HK-2 (cell line): Measurements from ENCODE around the gene OR10G3.
"Not testable (repeated sequence)": the region's sequence is repeated elsewhere in the genome, so short reads cannot be mapped to it uniquely, and the experiment has no call there.

Experiments used
- DNase-seq: peaks from one replicate; pipeline ENCODE4 v3.0.0-alpha.2; 2018; ENCODE audit not compliant: unreplicated experiment

The OR10G3 gene, protein sequence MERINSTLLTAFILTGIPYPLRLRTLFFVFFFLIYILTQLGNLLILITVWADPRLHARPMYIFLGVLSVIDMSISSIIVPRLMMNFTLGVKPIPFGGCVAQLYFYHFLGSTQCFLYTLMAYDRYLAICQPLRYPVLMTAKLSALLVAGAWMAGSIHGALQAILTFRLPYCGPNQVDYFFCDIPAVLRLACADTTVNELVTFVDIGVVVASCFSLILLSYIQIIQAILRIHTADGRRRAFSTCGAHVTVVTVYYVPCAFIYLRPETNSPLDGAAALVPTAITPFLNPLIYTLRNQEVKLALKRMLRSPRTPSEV

DNA sequence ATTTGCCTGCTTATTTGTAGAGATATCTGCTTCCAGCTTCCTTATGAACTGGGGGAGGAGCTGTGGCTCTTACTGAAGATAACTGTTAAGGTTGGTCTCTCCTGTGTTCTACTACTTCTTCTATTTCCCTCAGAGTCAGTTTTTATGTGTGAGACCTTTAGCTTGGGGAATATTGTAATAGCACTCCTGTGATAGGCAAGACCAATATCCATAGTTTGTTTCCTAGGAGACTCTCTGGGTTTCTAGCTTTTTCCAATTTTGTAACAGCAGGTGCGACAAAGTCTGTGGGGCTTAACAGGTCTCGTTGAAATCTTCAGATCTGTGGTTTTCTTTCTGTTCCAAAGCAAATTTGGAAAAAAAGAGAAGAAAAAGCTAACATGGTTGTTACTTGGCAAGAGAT is at the start of gene OR10G3:
TSS of gene OR10G3 (minus strand) at position 101 of the 400 bp plus-strand sequence. CDS start 9,332 bp downstream, outside the sequence.
- DNase-seq, result no peak

DNA sequence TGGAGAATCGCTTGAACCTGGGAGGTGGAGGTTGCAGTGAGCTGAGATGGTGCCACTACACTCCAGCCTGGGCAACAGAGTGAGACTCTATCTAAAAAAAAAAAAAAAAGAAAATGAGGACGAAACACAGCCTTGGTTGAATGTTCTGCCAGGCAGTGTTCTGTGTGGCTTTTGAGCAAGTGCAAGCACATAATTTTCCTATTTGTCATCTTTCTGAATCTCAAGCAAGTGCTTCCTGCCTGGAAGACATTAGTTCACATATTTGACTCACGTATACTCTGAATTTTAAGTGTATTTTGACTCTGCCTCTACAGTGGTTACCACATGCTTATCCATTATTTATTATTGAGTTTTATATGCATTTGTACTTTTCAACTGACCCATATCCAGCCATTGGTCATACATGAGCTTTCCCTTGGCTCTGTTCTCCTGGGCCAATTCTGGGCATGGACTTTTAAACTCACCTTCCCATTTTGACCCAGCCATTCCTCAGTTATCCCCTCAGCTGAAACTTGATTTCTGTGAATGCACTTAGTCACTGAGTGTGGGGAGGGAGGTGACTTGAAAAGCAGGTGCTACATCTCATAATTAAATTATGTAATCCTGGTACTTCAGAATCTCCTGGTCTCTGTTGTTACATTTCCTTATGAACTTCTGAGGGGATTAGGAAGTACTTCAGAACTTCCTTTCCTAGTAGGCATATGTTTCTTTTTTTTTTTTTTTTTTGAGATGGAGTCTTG is 46.8 kb upstream of the OR10G3 start:
- DNase-seq, result no peak

DNA sequence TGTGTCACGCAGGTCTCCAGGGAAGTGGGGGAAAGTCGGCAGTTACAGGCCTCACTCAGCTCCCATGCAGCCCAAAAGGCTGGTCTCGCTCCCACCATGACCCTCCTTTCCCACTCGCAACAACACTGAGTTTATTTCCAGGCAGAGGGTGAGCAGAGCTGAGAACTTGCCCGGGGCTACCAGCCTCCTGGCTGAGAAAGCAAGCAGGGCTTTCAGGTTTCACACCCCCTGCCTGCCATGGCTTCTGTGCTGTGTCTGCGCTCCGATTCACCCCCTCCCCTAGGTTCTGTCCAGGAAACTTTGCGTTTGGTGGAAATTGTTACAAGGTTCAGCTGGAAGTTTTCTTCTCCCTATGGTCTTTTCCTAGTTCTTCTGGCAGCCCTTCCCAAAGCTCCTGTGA is 37.7 kb upstream of the OR10G3 start:
- DNase-seq, result no peak

DNA sequence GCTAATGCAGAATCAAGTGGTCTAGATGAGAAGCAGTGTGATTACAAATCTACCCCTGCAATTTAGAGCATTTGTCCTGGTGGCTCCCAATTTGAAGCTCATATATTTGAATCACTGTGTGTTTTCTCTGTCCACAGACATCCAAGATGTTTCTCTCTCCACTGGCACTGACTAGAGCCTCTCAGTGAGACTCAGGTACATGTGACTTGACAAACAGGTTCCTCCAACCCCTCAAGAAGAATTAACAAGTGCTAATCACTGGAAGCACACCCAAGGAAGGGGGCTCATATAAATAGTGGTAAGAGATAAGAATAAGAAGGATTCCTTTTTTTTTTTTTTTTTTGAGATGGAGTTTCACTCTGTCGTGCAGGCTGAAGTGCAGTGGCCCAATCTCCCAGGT is 34.4 kb upstream of the OR10G3 start:
- DNase-seq, result no peak

DNA sequence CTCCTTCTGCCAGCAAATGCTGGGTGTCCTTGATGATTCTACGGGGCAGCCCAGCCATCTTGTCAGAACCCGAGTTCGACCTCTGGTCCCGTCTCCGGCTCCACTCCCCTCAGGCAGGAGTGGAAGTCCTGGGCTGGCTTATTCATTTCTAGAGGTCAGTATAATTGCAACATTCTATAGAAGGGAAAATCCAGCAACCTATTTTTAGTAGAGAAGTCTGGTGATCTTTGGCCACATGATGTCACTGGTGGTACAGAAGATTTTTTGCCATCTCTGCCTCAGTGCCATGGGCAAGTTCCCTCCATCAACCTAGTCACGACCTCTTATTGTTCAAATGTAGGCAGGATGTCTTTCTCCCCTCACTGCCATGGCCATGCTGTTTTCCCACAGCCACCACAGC is 32.4 kb upstream of the OR10G3 start:
- DNase-seq, result no peak

DNA sequence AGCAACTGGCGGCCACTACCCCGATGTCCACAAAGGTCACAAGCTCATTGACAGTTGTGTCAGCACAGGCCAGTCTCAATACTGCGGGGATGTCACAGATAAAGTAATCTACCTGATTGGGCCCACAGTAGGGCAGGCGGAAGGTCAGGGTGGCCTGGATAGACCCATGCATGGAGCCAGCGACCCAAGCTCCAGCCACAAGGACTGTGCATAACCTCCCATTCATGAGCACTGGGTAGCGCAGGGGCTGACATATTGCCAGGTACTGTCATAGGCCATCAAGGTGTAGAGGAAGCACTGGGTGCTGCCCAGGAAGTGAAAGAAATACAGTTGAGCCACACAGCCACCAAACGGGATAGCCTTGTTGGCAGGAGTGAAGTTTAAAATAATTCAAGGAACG is 22.3 kb upstream of the OR10G3 start:
- not testable (repeated sequence) for DNase-seq

DNA sequence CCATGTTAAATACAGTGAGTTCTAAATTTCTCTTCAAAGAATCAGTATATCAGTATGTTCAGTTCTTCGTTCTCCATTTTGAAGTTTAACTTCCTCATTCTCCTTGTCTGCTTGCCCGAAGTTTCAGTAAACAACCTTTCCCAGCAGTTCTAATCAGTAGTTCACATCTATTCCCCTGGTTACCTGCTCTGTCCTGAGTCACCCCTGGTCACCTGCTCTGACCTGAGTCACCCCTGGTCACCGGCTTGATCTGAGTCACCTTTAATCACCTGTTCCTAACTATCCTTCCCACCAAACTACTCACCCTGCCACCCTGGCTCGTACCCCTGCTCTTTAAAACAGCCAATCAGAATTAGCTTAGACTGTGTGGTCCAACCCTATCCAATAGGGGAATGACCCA is 9.4 kb upstream of the OR10G3 start:
- DNase-seq, result no peak

DNA sequence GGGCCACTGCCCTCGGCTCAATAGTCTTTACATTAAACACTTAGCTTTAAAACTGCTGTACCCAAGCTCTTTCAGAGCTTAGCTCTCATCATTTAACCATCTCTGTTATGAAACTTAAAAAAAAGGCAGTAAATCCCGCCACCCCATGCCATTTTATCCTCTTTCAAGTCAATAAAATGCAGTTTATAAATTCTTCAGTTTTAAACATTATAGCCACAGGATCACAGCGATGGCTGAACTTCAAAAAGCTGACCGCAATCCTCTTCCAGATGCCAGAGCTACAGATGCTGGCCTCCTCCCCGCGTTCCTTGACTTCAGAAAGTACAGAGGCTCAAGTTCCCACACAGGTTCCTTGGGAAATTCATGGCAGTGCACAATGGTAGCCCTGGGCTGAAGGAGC is 4.2 kb downstream of the OR10G3 start:
- no peak for DNase-seq

DNA sequence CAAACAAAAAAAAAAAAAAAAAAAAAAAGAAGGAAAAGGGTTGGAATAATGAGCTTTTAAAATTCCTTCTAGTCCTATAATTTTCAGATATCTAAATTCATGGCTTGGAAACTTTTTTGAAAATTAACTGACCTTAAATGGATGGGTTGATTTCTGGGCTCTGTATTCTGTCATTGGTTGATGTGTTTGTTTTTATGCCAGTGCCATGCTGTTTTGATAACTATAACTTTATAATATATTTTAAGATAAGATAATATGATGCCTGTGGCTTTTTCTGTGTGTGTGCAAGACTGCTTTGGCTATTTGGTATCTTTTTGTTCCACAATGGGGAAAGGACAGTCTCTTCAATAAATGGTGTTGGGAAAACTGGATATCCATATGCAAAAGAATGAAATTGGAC is 7.3 kb downstream of the OR10G3 start:
- no peak for DNase-seq

DNA sequence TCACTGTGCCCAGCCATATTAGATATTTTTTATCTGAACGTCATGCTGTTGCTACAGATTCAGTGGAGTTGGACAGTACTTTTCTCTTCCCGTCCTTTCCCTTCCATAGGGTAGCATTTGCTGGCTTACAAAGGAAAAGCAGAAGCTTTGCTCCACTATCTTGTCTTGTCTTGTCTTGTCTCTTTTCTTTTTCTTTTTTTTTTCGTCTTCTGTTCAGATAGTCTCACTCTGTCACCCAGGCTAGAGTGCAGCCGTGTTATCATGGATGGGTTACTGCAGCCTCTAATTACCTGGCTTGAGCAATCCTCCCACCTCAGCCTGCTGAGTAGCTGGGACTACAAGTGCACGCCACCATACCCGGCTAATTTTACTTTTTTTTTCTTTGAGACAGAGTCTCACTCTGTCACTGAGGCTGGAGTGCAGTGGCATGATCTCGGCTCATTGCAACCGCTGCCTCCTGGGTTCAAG is 21.1 kb downstream of the OR10G3 start:
- no peak for DNase-seq

DNA sequence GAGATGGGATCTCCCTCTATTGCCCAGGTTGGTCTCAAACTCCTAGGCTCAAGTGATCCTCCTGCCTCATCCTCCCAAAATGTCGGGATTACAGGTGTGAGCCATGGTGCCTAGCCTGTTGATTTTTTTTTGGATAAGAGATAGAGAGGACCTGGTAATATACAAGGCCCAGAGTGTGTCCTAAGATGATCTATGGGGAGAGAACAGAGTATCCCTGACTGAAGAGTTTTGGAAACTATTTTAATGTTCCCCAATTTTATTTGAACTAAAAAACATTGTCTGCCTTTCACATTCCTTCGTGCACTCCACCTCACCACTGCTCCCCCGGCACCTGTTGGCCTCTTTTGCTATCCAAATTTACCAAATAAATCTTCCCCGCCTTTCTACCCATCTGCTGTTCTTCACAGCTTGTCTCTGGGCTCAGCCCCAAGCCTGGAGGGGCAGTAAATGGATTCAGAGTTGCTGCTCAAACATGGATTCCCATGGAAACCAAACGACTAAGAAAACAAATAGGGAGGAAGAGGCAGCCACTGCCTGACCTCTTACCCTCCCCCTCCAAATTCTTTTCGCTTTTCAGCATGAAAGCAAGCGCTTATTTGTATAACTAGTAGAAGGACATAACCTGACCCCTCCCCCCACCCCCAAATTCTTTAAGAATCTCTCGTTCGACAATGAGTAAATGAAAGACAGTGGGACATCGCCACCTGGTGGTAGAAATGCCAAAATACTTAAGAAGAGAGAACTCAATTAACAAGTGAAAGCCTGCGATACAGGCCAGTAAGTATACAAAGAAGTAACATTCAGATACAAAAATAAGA is 22.6 kb downstream of the OR10G3 start:
- peak; percentile 63 for DNase-seq

DNA sequence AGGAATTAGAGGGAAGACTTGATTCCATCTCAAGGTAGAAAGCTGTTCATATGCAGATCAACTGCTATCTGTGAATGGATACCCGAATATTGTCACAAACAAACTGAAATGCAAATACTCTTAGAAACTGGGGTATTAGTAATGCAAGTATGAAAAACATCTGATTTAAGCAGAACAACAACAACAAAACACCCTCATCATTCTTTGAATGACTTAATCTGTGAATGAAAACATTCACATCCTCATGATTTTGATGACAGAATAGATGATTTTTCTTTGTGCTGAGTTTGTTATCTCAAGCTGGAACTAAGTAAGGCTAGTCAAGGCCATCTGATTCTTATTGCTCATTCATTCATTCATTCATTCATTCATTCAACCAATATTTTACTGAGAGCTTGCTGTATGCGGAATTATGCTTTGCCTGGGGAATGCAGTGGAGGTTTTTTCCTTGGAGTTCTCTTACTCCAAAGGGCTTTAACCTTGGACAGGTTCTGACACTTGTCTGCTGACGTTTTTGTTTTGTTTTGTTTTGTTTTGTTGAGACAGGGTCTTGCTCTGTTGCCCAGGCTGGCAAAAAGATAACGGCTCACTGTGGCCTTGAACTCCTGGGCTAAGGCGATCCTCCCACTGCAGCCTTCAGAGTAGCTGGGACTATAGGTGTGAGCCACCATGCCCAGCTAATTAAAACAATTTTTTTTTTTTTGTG is 23.3 kb downstream of the OR10G3 start:
- DNase-seq, result no peak

DNA sequence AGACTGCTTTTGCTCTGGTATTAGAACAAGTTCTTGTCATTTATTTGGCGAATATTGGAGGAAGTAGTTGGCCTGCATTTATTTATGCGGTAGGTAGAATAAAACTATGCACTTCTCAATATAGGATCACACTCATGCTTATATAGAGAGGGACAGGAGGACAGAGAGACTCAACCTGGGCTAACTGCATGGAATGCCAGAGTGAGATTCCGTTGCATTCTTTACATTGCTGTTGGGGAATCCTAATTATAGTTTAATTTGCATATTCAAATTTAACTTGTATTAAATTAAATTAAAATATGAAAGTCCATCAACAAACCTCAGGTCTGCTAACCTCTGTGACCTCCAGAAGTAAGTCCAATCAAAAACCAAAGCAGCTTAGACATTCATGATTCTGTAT is 26.6 kb downstream of the OR10G3 start:
- DNase-seq, result no peak

DNA sequence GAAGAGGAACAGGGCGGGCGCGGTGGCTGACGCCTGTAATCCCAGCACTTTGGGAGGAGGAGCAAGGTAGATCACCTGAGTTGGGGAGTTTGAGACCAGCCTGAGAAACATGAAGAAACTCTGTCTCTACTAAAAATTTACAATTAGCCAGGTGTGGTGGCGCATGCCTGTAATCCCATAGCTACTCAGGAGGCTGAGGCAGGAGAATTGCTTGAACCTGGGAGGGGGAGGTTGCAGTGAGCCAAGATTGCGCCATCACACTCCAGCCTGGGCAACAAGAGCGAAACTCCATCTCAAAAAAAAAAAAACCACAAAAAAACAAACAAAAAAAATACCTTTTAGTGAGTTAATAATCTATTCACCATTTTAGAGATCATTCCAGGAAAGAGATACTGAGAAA is 35.3 kb downstream of the OR10G3 start:
- DNase-seq, result not testable (repeated sequence)

DNA sequence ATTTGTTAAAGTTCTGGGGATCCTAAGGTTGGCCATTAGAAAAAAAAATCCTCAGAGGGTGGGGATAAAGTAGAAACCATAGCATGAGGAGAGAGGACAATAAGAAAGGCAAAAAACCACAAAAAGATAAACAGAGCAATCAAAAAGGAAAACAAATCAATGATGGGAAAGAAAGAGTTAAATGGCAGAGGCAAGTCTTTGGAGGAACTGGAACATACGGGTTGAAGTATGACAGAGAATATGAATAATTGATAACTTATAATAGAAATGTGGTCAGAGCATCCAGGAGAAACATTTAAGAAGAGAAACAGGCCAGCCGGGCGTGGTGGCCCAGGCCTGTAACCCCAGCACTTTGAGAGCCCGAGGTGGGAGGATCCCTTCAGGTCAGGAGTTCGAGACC is 35.9 kb downstream of the OR10G3 start:
- no peak for DNase-seq

DNA sequence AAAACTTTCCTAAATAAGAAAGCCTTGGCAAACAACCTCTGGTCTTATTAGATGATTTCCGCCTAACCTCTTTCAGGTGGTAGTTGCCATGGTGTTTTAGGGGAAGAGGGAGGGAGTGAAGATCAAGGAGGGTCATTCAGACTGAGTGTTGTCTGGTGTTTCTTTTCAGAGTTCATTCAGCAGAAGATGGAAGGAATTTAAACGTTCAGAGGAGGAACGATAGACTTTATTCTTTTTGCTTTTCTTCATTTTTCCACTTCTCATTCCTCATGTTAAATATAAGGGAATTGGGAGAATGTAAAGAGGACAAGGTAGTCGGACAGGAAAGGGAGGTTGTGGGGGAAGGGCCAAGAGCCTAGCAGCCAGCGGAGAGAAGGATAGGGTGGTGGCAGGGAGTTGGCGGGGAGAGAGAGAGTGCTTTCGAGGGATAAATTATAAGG is 36.3 kb downstream of the OR10G3 start:
- DNase-seq, result no peak

DNA sequence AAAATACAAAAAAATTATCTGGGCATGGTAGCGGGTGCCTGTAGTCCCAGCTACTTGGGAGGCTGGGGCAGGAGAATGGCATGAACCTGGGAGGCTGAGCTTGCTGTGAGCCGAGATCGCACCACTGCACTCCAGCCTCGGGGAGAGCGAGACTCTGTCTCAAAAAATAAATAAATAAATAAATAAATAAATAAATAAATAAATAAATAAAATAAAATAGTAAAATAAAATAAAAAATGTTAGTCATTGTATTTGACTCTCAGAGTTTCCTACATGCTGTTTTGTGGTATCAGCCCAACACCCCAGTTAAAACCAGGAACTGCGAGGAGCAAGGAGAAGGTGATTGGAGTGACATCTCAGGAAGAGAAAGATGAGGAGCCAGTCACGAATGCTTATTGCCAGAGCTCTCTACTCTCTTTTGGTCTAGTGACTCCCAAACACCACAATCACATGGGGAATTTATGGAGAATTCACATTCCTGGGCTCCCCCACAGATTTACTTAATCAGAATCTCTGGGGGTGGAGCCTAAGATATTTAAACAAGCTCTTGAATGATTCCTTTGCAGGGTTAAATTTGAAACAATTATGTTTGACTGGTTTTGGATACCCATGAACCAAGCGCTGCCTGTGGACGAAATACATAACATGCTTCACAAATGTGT is 38.3 kb downstream of the OR10G3 start:
- DNase-seq, result no peak

DNA sequence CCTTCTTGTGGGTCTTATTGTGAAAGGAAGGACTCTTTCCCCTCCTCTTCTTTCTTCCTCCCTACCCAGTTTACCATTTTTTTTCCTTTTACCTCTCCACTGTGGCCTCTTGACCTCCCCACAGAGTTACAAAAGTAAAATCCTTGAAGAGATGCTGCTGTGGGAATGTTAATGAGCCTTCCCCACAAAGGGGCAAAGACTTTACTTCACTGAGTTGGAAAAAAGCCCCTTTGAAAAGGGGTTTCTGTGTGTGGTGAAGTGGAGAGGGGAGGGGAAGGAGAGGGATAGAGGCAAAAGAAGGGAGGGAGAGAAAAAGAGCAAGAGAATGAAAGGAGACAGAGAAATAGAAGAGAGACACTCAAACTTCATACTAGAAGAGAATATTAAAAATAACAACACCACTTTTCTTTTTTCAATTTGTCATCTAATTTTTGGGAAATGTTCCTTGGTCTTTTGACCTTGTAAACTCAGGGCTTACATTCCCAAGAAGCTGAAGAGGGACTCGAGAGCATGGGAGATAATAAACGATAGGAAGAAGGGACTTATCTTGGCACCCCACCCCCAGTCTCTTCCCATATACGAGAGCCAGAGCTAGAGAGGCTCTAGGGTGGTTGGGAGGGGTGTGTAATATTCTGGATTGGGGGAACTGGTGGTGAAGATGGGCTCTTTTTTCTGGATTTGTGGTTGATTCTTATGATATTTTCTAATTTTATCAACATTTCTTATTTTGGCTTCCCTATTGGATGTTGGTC is 40.5 kb downstream of the OR10G3 start:
- no peak for DNase-seq

DNA sequence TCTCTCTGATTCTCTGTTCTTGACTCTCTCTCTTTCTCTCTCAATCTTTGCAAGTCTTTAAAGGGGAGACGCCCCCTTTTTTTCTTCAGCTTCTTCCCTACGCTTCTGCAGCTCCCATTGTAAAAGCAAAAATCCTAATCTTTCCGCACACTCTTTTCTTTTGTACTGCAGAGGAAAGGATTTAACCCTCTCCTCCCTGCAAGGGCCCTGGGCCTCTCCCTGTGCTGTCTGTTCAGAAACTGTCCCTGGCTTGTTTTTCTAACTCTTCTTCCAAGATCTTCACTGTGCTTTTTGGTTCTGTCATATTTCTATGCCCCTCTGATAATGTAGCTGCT is 42.8 kb downstream of the OR10G3 start:
- DNase-seq, result no peak

DNA sequence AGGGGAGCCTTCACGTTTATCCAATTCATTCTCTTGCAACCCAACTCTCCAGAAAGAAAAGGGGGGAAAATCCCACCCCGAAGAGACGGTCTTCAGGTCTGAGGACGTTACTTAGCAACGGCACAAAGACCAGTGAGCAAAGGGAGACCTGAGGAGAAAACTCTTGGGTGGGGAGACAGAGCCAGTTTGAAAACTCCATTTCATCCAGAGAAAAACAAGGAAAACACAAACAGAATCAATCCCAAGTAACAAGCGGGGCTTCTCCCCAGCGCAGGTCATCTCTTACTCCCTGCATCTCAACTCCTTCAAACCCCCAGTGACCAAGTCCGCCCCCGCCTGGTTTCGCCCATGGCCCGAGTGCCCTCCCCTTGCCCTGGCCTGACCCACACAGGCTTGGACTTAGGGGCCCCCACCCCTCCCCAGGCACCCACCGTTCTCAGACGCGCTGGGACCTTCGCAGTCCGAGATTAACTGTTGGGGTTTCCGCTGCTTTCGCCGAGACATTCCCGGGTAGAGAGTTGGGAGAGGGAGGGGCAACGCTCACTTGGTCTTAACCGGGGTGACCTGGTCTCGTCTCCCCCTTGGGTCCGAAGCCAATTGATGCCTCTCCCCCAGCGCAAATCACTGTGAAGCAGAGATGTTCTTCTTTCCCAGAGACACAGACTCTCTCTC is 43.3 kb downstream of the OR10G3 start:
- no peak for DNase-seq
